HepG2 (cell line): ENCODE data around the gene SIRT7. TPM values are rescaled to one million over a fixed set of nuclear protein-coding genes. Genes with fewer than 3 reads are reported as not detected.

Experiments used
- ATAC-seq: fragments of 200-7000 bp; cut with Tn5 transposase; 3 replicates; pipeline ENCODE4 v1.9.1; 2020; ENCODE audit warnings: mild to moderate bottlenecking, moderate library complexity
- BruUV-seq: library from RNA; stranded (reverse); fragments of 400-500 nt; replicated peaks from 2 replicates; lab custom pipeline; 2021; lab: Mats Ljungman, UMichigan
- CTCF ChIA-PET: fragments of 300-600 bp; formaldehyde crosslinking; extraction: SDS; loops from one replicate; lab custom pipeline; 2021; ENCODE audit warnings: low total read pairs, inconsistent platforms, low intra/inter-chr PET ratio; lab: Yijun Ruan, JAX
- POLR2A ChIA-PET: fragments of 350-600 bp; sonication (Branson Sonifier 250); formaldehyde crosslinking; loops from one replicate; lab custom pipeline; 2020; ENCODE audit warnings: antibody characterized with exemption, inconsistent platforms; lab: Yijun Ruan, JAX
- DNase-seq: peaks from one replicate; pipeline ENCODE4 v3.0.0-alpha.2; 2015; ENCODE audit warnings: low spot score
- FAIRE-seq: peaks from 3 replicates; lab custom pipeline; 2011; peaks lifted over from hg19 to GRCh38; lab: Jason Lieb, UNC
- H2AFZ ChIP-seq: one replicate; pipeline ENCODE4 v1.6.1; 2011; ENCODE audit warnings: low read length, inconsistent platforms
- H3K27ac ChIP-seq: fragments of 300-600 bp; 3 replicates; pipeline ENCODE4 v1.8.0; 2011; ENCODE audit warnings: mixed run types, mild to moderate bottlenecking, mixed read lengths, low read length, inconsistent platforms; ENCODE audit not compliant: insufficient read depth; ENCODE audit errors: extremely low read length
- H3K27me3 ChIP-seq, 2 experiments: fragments of 200-600 bp in 1 of 2; 2 replicates in 1 of 2; 3 replicates in 1 of 2; pipeline versions ENCODE4 v1.6.0 to v1.8.0; 2011; ENCODE audit warnings: low read length in 2 of 2, mild to moderate bottlenecking in 2 of 2, moderate library complexity in 2 of 2, inconsistent platforms in 1 of 2; ENCODE audit not compliant: insufficient read depth in 2 of 2, control insufficient read depth in 1 of 2
- H3K36me3 ChIP-seq, 2 experiments: fragments of 200-600 bp in 1 of 2; replicated peaks in 1 of 2; 2 replicates in 1 of 2; 3 replicates in 1 of 2; pipeline versions ENCODE4 v1.5.1 to v1.8.0; 2011; ENCODE audit warnings: low read length in 2 of 2, inconsistent platforms in 1 of 2; ENCODE audit not compliant: insufficient read depth in 2 of 2, control insufficient read depth in 1 of 2
- H3K4me1 ChIP-seq: 2 replicates; pipeline ENCODE4 v1.5.1; 2012; ENCODE audit warnings: low read length, inconsistent platforms; ENCODE audit not compliant: insufficient read depth
- H3K4me2 ChIP-seq: 2 replicates; pipeline ENCODE4 v1.6.0; 2011; ENCODE audit warnings: low read depth, low read length, inconsistent platforms
- H3K4me3 ChIP-seq, 3 experiments: fragments of 200-600 bp in 1 of 3; sonication (generic), shearing (Covaris generic) in 1 of 3; replicated peaks in 1 of 3; 2 replicates each; pipeline ENCODE4 v1.5.1; 2011 to 2016; ENCODE audit warnings: low read length in 3 of 3, inconsistent platforms in 2 of 3, low read depth in 2 of 3, mild to moderate bottlenecking in 2 of 3, control low read depth in 1 of 3, mixed read lengths in 1 of 3; ENCODE audit not compliant: insufficient read depth in 1 of 3
- H3K79me2 ChIP-seq: one replicate; pipeline ENCODE4 v1.6.1; 2011; ENCODE audit warnings: low read length, inconsistent platforms; ENCODE audit not compliant: insufficient read depth
- H3K9ac ChIP-seq: 2 replicates; pipeline ENCODE4 v1.6.0; 2011; ENCODE audit warnings: mild to moderate bottlenecking, low read depth, low read length, inconsistent platforms; ENCODE audit not compliant: insufficient read depth
- H3K9me3 ChIP-seq: 2 replicates; pipeline ENCODE4 v1.5.1; 2012; ENCODE audit warnings: mild to moderate bottlenecking, low read length
- H4K20me1 ChIP-seq: 2 replicates; pipeline ENCODE4 v1.6.0; 2011; ENCODE audit warnings: inconsistent platforms, mild to moderate bottlenecking, low read length, moderate library complexity; ENCODE audit not compliant: insufficient read depth
- AGO1 ChIP-seq: fragments of 200-400 bp; formaldehyde crosslinking; IDR thresholded peaks from 2 replicates; pipeline ENCODE4 v1.6.1; 2017; ENCODE audit warnings: mild to moderate bottlenecking, low read depth, low read length, moderate library complexity; ENCODE audit not compliant: poor library complexity, severe bottlenecking
- ARNT2 ChIP-seq: sonication (generic); formaldehyde crosslinking; IDR thresholded peaks from 2 replicates; pipeline ENCODE4 v1.8.0; 2022; ENCODE audit warnings: mild to moderate bottlenecking, low read depth, missing genetic modification reagents, moderate library complexity
- ASH2L ChIP-seq: fragments of 300-600, 200-600 bp; sonication (generic); IDR thresholded peaks from 2 replicates; pipeline ENCODE4 v1.7.0; 2017; ENCODE audit warnings: low read depth, mild to moderate bottlenecking, moderate library complexity, mixed read lengths, low read length; ENCODE audit not compliant: insufficient read length
- CAMTA2 ChIP-seq: sonication (generic); formaldehyde crosslinking; IDR thresholded peaks from 2 replicates; pipeline ENCODE4 v1.4.0; 2020; ENCODE audit warnings: mild to moderate bottlenecking, missing genetic modification reagents, borderline replicate concordance
- FOXA3 ChIP-seq: IDR thresholded peaks from 2 replicates; pipeline ENCODE4 v1.6.1; 2016; ENCODE audit warnings: missing genetic modification reagents, missing compliant biosample characterization
- HNF4A ChIP-seq: sonication (generic); formaldehyde crosslinking; IDR thresholded peaks from 2 replicates; pipeline ENCODE4 v1.4.0; 2020; ENCODE audit warnings: missing genetic modification reagents
- HOXA3 ChIP-seq: sonication (generic); formaldehyde crosslinking; IDR thresholded peaks from 2 replicates; pipeline ENCODE4 v1.5.0; 2020; ENCODE audit warnings: missing genetic modification reagents
- NFKB2 ChIP-seq: sonication (generic); formaldehyde crosslinking; IDR thresholded peaks from 2 replicates; pipeline ENCODE4 v1.4.0; 2020; ENCODE audit warnings: missing genetic modification reagents, borderline replicate concordance
- NKX3-1 ChIP-seq: sonication (generic); formaldehyde crosslinking; IDR thresholded peaks from 2 replicates; pipeline ENCODE4 v1.5.0; 2020; ENCODE audit warnings: missing genetic modification reagents
- NPAS2 ChIP-seq: sonication (generic); formaldehyde crosslinking; IDR thresholded peaks from 2 replicates; pipeline ENCODE4 v1.8.0; 2022; ENCODE audit warnings: mild to moderate bottlenecking, missing genetic modification reagents, borderline replicate concordance
- POLR2A ChIP-seq, 2 experiments: IDR thresholded peaks; 2 replicates each; pipeline ENCODE4 v1.6.1; 2011; ENCODE audit warnings: low read depth in 2 of 2, low read length in 2 of 2, mild to moderate bottlenecking in 1 of 2, moderate library complexity in 1 of 2; ENCODE audit not compliant: insufficient read depth in 1 of 2
- PRMT3 ChIP-seq: sonication (generic); formaldehyde crosslinking; IDR thresholded peaks from 2 replicates; pipeline ENCODE4 v1.8.1; 2022; ENCODE audit warnings: low read depth, mild to moderate bottlenecking, moderate library complexity, missing genetic modification reagents, borderline replicate concordance
- PTBP1 ChIP-seq: fragments of 200-400 bp; formaldehyde crosslinking; IDR thresholded peaks from 2 replicates; pipeline ENCODE4 v1.6.1; 2018; ENCODE audit warnings: low read length, low read depth; ENCODE audit not compliant: poor library complexity, severe bottlenecking
- SP140L ChIP-seq: sonication (generic); formaldehyde crosslinking; IDR thresholded peaks from 2 replicates; pipeline ENCODE4 v1.4.0; 2020; ENCODE audit warnings: missing genetic modification reagents, borderline replicate concordance
- ZNF124 ChIP-seq: sonication (generic); formaldehyde crosslinking; IDR thresholded peaks from 2 replicates; pipeline ENCODE4 v1.4.0; 2020; ENCODE audit warnings: missing genetic modification reagents
- ZNF501 ChIP-seq: sonication (generic); formaldehyde crosslinking; IDR thresholded peaks from 2 replicates; pipeline ENCODE4 v1.5.1; 2020; ENCODE audit warnings: mild to moderate bottlenecking, moderate library complexity, missing genetic modification reagents
- ZNF510 ChIP-seq: sonication (generic); formaldehyde crosslinking; IDR thresholded peaks from 2 replicates; pipeline ENCODE4 v1.4.0; 2020; ENCODE audit warnings: low read depth, mild to moderate bottlenecking, missing genetic modification reagents
- ZNF724P ChIP-seq: sonication (generic); formaldehyde crosslinking; IDR thresholded peaks from 2 replicates; pipeline ENCODE4 v1.8.0; 2022; ENCODE audit warnings: missing genetic modification reagents, borderline replicate concordance
- ZNF740 ChIP-seq: sonication (generic); formaldehyde crosslinking; IDR thresholded peaks from 2 replicates; pipeline ENCODE4 v1.4.0; 2020; ENCODE audit warnings: missing genetic modification reagents
- ZNF749 ChIP-seq: sonication (generic); formaldehyde crosslinking; IDR thresholded peaks from 2 replicates; pipeline ENCODE4 v1.8.0; 2022; ENCODE audit warnings: mild to moderate bottlenecking, missing genetic modification reagents, moderate library complexity, borderline replicate concordance
- ZNF878 ChIP-seq: sonication (generic); formaldehyde crosslinking; IDR thresholded peaks from 2 replicates; pipeline ENCODE4 v1.8.1; 2023; ENCODE audit warnings: mild to moderate bottlenecking, missing genetic modification reagents, moderate library complexity
- WGBS: methylation state at CpG from one replicate; pipeline ENCODE4 v1.1.6; 2017; ENCODE audit warnings: low lambda C conversion rate; 5-methylcytosine and 5-hydroxymethylcytosine counted together
- in situ Hi-C: cut with HindIII; loops from 2 replicates; pipeline ENCODE4 v1.10.0; 2017; ENCODE audit warnings: low pct_unique_long_range_greater_than_20kb; ENCODE audit not compliant: extremely low pct_ligation_motif_present
- intact Hi-C: fragments of 100-400 bp; cut with micrococcal nuclease; formaldehyde crosslinking; loops from one replicate; pipeline ENCODE4 v1.10.0; 2022; ENCODE audit not compliant: unreplicated experiment
- polyA plus RNA-seq, 8 experiments: library from polyadenylated mRNA; depleted of rRNA in 3 of 8; stranded (reverse) in 7 of 8; unstranded in 1 of 8; fragments of >200 nt; fragmentation: Illumina TruSeq in 4 of 8; extraction: Trizol in 4 of 8; gene quantifications; 2 replicates each; pipeline versions ENCODE4 v1.2.1 to v1.2.3, GENCODE V29; 2011 to 2016; ENCODE audit warnings: low read depth in 4 of 8, missing spikeins in 1 of 8, mixed read lengths in 1 of 8; ENCODE audit not compliant: insufficient read depth in 1 of 8
- total RNA-seq, 5 experiments: library from RNA; depleted of rRNA; stranded (reverse); fragments of >200 nt; fragmentation: Illumina TruSeq; extraction: Trizol; gene quantifications; 2 replicates each; pipeline ENCODE4 v1.2.3, GENCODE V29; 2016; ENCODE audit warnings: low read depth in 1 of 5

Gene SIRT7
- total and polyA plus RNA-seq, 2 of the 13 experiments (the other 11 are each of a cell fraction or from before 2014, with no cell fraction given): 8.3 to 24.8 TPM

- TF ChIP-seq NPAS2 (CRISPR knock-in tag) (no peak), ZNF878 (no peak), ZNF124 (CRISPR knock-in tag) (peak; percentile 67; the same call in 1 of the 2 replicates), NFKB2 (CRISPR knock-in tag) (0 out of 2 replicates have a peak, but pooled peaks have one; percentile 3), FOXA3 (CRISPR knock-in tag) (peak; percentile 15; the same call in 1 of the 2 replicates)
- TF ChIP-seq, all 625 proteins: peak for 79
Measured at GRCh38 chr17:81928544-81929252, 10.7 kb upstream of the SIRT7 start (continued).

GRCh38 chr17:81927653-81928543, 9.9 kb upstream of the SIRT7 start, which contains the start of gene MAFG:
MAFG (minus strand) TSS chr17:81927735; CDS start chr17:81923185, 4,550 bp downstream.
- CTCF ChIA-PET: interaction anchor here (1.0 kb wide), 1 partner anchor 93 kb away, joined by 3 read pairs; no protein-coding TSS in a partner anchor
- under 1% methylated on average over 51 of the region's 98 CpGs for WGBS
- Histone ChIP-seq H4K20me1 (peaks cover 28% of the 10 kb centered on the region), H3K9me3 (no peaks in the 10 kb centered on the region), H3K4me2 (peak within 1 kb of the TSS; percentile 94), H2AFZ (no peak within 1 kb of the TSS), H3K79me2 (peaks cover 45% of the 10 kb centered on the region), H3K9ac (peak within 1 kb of the TSS; percentile 91), H3K36me3 (peaks cover 0 to 1% of the 10 kb centered on the region in 2 experiments; a peak in 3 of 5 replicates), H3K27me3 (no peaks in the 10 kb centered on the region), H3K27ac (peak within 1 kb of the TSS; percentile 92), H3K4me3 (peak within 1 kb of the TSS; percentile 79 to 94 (median 91)), H3K4me1 (peaks cover 64% of the 10 kb centered on the region)
- FAIRE-seq (no peak), ATAC-seq (peak; percentile 46), DNase-seq (peak; percentile 94)
- in situ Hi-C loops (no loop called here), intact Hi-C loops (loop anchor here (2.0 kb wide), 1 partner anchor 17 kb away; the partner anchor contains the start of gene PCYT2)
- POLR2A ChIA-PET: interaction anchor here (0.6 to 6.1 kb wide), 25 partner anchors 10 to 225 kb away, joined by 3 to 71 read pairs (median 5); partner anchors contain the start of genes CENPX, DCXR, LRRC45 and MCRIP1
- no TSS peak for BruUV-seq
- peak; percentile 68; the same call in 1 of the 2 replicates for TF ChIP-seq SP140L (CRISPR knock-in tag)
- peak; percentile 36 for TF ChIP-seq HNF4A (CRISPR knock-in tag)
- TF ChIP-seq NKX3-1 (CRISPR knock-in tag): peak; percentile 81
- peak; percentile 63; the same call in 1 of the 2 replicates for TF ChIP-seq ZNF501 (CRISPR knock-in tag)
- peak; percentile 94 for TF ChIP-seq ARNT2 (CRISPR knock-in tag)
- peak; percentile 79; the same call in 1 of the 2 replicates for TF ChIP-seq ZNF724P (CRISPR knock-in tag)
- TF ChIP-seq HOXA3: peak; percentile 60
- TF ChIP-seq CAMTA2 (CRISPR knock-in tag): peak; percentile 91; the same call in 1 of the 2 replicates
- peak; percentile 77; the same call in 1 of the 2 replicates for TF ChIP-seq PRMT3 (CRISPR knock-in tag)
- TF ChIP-seq AGO1: peak; percentile 97
- peak; percentile 71; the same call in 1 of the 2 replicates for TF ChIP-seq ZNF510 (CRISPR knock-in tag)
- peak in 1 of 2 experiments; percentile 31; a peak in 1 of 4 replicates for TF ChIP-seq POLR2A (IDR thresholded peaks at IDR 0.05; ENCODE audit: insufficient read depth in 1 of 2, low read depth in 2 of 2, low read length in 2 of 2)
- TF ChIP-seq ZNF740 (CRISPR knock-in tag): peak; percentile 49; the same call in 1 of the 2 replicates
- no peak for TF ChIP-seq ZNF749
- TF ChIP-seq ASH2L: peak; percentile 86
- peak; percentile 32 for TF ChIP-seq PTBP1
